HepG2 (cell line): ENCODE results near the gene DBN1. TPM values are rescaled to one million over a fixed set of nuclear protein-coding genes. Genes with fewer than 3 reads are reported as not detected.

Experiments used
- ATAC-seq: fragments of 200-7000 bp; cut with Tn5 transposase; 3 replicates; pipeline ENCODE4 v1.9.1; 2020; ENCODE audit warnings: mild to moderate bottlenecking, moderate library complexity
- BruUV-seq: library from RNA; stranded (reverse); fragments of 400-500 nt; replicated peaks from 2 replicates; lab custom pipeline; 2021; lab: Mats Ljungman, UMichigan
- CTCF ChIA-PET: fragments of 300-600 bp; formaldehyde crosslinking; extraction: SDS; loops from one replicate; lab custom pipeline; 2021; ENCODE audit warnings: low total read pairs, inconsistent platforms, low intra/inter-chr PET ratio; lab: Yijun Ruan, JAX
- POLR2A ChIA-PET: fragments of 350-600 bp; sonication (Branson Sonifier 250); formaldehyde crosslinking; loops from one replicate; lab custom pipeline; 2020; ENCODE audit warnings: antibody characterized with exemption, inconsistent platforms; lab: Yijun Ruan, JAX
- DNase-seq: peaks from one replicate; pipeline ENCODE4 v3.0.0-alpha.2; 2015; ENCODE audit warnings: low spot score
- FAIRE-seq: peaks from 3 replicates; lab custom pipeline; 2011; peaks lifted over from hg19 to GRCh38; lab: Jason Lieb, UNC
- H2AFZ ChIP-seq: one replicate; pipeline ENCODE4 v1.6.1; 2011; ENCODE audit warnings: low read length, inconsistent platforms
- H3K27ac ChIP-seq: fragments of 300-600 bp; 3 replicates; pipeline ENCODE4 v1.8.0; 2011; ENCODE audit warnings: mixed run types, mild to moderate bottlenecking, mixed read lengths, low read length, inconsistent platforms; ENCODE audit not compliant: insufficient read depth; ENCODE audit errors: extremely low read length
- H3K27me3 ChIP-seq, 2 experiments: fragments of 200-600 bp in 1 of 2; 2 replicates in 1 of 2; 3 replicates in 1 of 2; pipeline versions ENCODE4 v1.6.0 to v1.8.0; 2011; ENCODE audit warnings: low read length in 2 of 2, mild to moderate bottlenecking in 2 of 2, moderate library complexity in 2 of 2, inconsistent platforms in 1 of 2; ENCODE audit not compliant: insufficient read depth in 2 of 2, control insufficient read depth in 1 of 2
- H3K36me3 ChIP-seq, 2 experiments: fragments of 200-600 bp in 1 of 2; replicated peaks in 1 of 2; 2 replicates in 1 of 2; 3 replicates in 1 of 2; pipeline versions ENCODE4 v1.5.1 to v1.8.0; 2011; ENCODE audit warnings: low read length in 2 of 2, inconsistent platforms in 1 of 2; ENCODE audit not compliant: insufficient read depth in 2 of 2, control insufficient read depth in 1 of 2
- H3K4me1 ChIP-seq: 2 replicates; pipeline ENCODE4 v1.5.1; 2012; ENCODE audit warnings: low read length, inconsistent platforms; ENCODE audit not compliant: insufficient read depth
- H3K4me2 ChIP-seq: 2 replicates; pipeline ENCODE4 v1.6.0; 2011; ENCODE audit warnings: low read depth, low read length, inconsistent platforms
- H3K4me3 ChIP-seq, 3 experiments: fragments of 200-600 bp in 1 of 3; sonication (generic), shearing (Covaris generic) in 1 of 3; replicated peaks in 1 of 3; 2 replicates each; pipeline ENCODE4 v1.5.1; 2011 to 2016; ENCODE audit warnings: low read length in 3 of 3, inconsistent platforms in 2 of 3, low read depth in 2 of 3, mild to moderate bottlenecking in 2 of 3, control low read depth in 1 of 3, mixed read lengths in 1 of 3; ENCODE audit not compliant: insufficient read depth in 1 of 3
- H3K79me2 ChIP-seq: one replicate; pipeline ENCODE4 v1.6.1; 2011; ENCODE audit warnings: low read length, inconsistent platforms; ENCODE audit not compliant: insufficient read depth
- H3K9ac ChIP-seq: 2 replicates; pipeline ENCODE4 v1.6.0; 2011; ENCODE audit warnings: mild to moderate bottlenecking, low read depth, low read length, inconsistent platforms; ENCODE audit not compliant: insufficient read depth
- H3K9me3 ChIP-seq: 2 replicates; pipeline ENCODE4 v1.5.1; 2012; ENCODE audit warnings: mild to moderate bottlenecking, low read length
- H4K20me1 ChIP-seq: 2 replicates; pipeline ENCODE4 v1.6.0; 2011; ENCODE audit warnings: inconsistent platforms, mild to moderate bottlenecking, low read length, moderate library complexity; ENCODE audit not compliant: insufficient read depth
- AGO1 ChIP-seq: fragments of 200-400 bp; formaldehyde crosslinking; IDR thresholded peaks from 2 replicates; pipeline ENCODE4 v1.6.1; 2017; ENCODE audit warnings: mild to moderate bottlenecking, low read depth, low read length, moderate library complexity; ENCODE audit not compliant: poor library complexity, severe bottlenecking
- CCAR2 ChIP-seq: fragments of 200-400 bp; formaldehyde crosslinking; optimal IDR thresholded peaks from 2 replicates; pipeline ENCODE3; 2018; ENCODE audit warnings: low read depth, mild to moderate bottlenecking, low read length, moderate library complexity
- HIVEP1 ChIP-seq: sonication (generic); formaldehyde crosslinking; IDR thresholded peaks from 2 replicates; pipeline ENCODE4 v1.4.0; 2020; ENCODE audit warnings: mild to moderate bottlenecking, missing genetic modification reagents
- KAT2B ChIP-seq: fragments of 150-350 bp; IDR thresholded peaks from 2 replicates; pipeline ENCODE4 v1.6.1; 2014; ENCODE audit warnings: low read depth, low read length, borderline replicate concordance
- ZMYM2 ChIP-seq: sonication (generic); formaldehyde crosslinking; IDR thresholded peaks from 2 replicates; pipeline ENCODE4 v1.8.0; 2022; ENCODE audit warnings: mild to moderate bottlenecking, missing genetic modification reagents
- ZMYM4 ChIP-seq: sonication (generic); formaldehyde crosslinking; IDR thresholded peaks from 2 replicates; pipeline ENCODE4 v1.8.1; 2023; ENCODE audit warnings: mild to moderate bottlenecking, missing genetic modification reagents
- ZNF441 ChIP-seq: sonication (generic); formaldehyde crosslinking; IDR thresholded peaks from 2 replicates; pipeline ENCODE4 v1.7.0; 2021; ENCODE audit warnings: missing genetic modification reagents, borderline replicate concordance
- WGBS: methylation state at CpG from one replicate; pipeline ENCODE4 v1.1.6; 2017; ENCODE audit warnings: low lambda C conversion rate; 5-methylcytosine and 5-hydroxymethylcytosine counted together
- in situ Hi-C: cut with HindIII; loops from 2 replicates; pipeline ENCODE4 v1.10.0; 2017; ENCODE audit warnings: low pct_unique_long_range_greater_than_20kb; ENCODE audit not compliant: extremely low pct_ligation_motif_present
- intact Hi-C: fragments of 100-400 bp; cut with micrococcal nuclease; formaldehyde crosslinking; loops from one replicate; pipeline ENCODE4 v1.10.0; 2022; ENCODE audit not compliant: unreplicated experiment
- polyA plus RNA-seq, 8 experiments: library from polyadenylated mRNA; depleted of rRNA in 3 of 8; stranded (reverse) in 7 of 8; unstranded in 1 of 8; fragments of >200 nt; fragmentation: Illumina TruSeq in 4 of 8; extraction: Trizol in 4 of 8; gene quantifications; 2 replicates each; pipeline versions ENCODE4 v1.2.1 to v1.2.3, GENCODE V29; 2011 to 2016; ENCODE audit warnings: low read depth in 4 of 8, missing spikeins in 1 of 8, mixed read lengths in 1 of 8; ENCODE audit not compliant: insufficient read depth in 1 of 8
- total RNA-seq, 5 experiments: library from RNA; depleted of rRNA; stranded (reverse); fragments of >200 nt; fragmentation: Illumina TruSeq; extraction: Trizol; gene quantifications; 2 replicates each; pipeline ENCODE4 v1.2.3, GENCODE V29; 2016; ENCODE audit warnings: low read depth in 1 of 5
- TF ChIP-seq, protein P1 (sequence below): sonication (generic); formaldehyde crosslinking; IDR thresholded peaks from 2 replicates; pipeline ENCODE4 v1.5.1; 2020; ENCODE audit warnings: mild to moderate bottlenecking, missing genetic modification reagents, borderline replicate concordance
- TF ChIP-seq, protein P2 (sequence below): sonication (generic); formaldehyde crosslinking; IDR thresholded peaks from 2 replicates; pipeline ENCODE4 v1.5.0; 2020; ENCODE audit warnings: mild to moderate bottlenecking, missing genetic modification reagents, borderline replicate concordance
- TF ChIP-seq, protein P3 (sequence below): sonication (generic); formaldehyde crosslinking; IDR thresholded peaks from 2 replicates; pipeline ENCODE4 v1.4.0; 2020; ENCODE audit warnings: low read depth, mild to moderate bottlenecking, missing genetic modification reagents
- TF ChIP-seq, protein P4 (sequence below): sonication (generic); formaldehyde crosslinking; IDR thresholded peaks from 2 replicates; pipeline ENCODE4 v1.8.1; 2023; ENCODE audit warnings: missing genetic modification reagents, mild to moderate bottlenecking, borderline replicate concordance

The DBN1 gene
- total and polyA plus RNA-seq, 2 of the 13 experiments (the other 11 are each of a cell fraction or from before 2014, with no cell fraction given): 27.0 to 37.3 TPM

DNA sequence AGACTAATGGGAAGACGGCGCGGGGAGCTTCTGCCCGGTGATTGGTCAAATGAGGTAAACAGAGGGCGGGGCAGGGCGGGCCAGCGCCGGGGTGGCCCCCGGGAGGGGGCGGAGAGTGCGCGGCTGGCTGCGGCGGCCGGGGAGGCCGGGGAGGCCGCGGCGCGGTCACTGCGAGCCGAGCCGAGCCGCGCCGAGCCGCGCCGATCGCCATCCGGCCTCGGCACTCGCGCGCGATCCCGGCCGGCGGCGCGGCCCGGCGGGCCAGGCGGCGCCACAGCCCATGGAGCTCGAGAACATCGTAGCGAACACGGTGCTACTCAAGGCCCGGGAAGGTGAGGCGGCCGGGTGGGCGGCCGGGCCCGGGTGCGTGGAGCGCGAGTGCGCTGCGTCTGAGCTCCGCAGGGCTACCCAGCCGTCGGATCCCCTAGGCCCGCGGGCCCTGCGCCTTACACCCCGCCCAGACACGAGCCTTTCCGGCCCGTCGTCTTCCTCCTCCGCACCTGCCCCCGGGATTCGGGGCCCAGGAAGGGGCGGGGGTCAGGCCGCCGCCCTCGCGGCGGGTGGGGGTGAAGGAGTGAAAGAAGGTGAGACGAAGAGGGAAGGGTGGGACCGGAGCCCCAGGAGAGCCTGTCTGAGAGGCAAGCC lies 46.7 kb downstream of the DBN1 start, which contains the start of gene GRK6:
Gene GRK6 (plus strand): TSS at position 111 of the 645 bp plus-strand sequence. CDS start 170 bp downstream, at position 281.
- intact Hi-C loops: no loop called here
- in situ Hi-C loops: no loop called here
- POLR2A ChIA-PET: interaction anchor here (0.8 to 2.9 kb wide), 23 partner anchors 9 to 101 kb away, joined by 3 to 30 read pairs (median 6); partner anchors contain the start of genes F12 and LMAN2
- TF ChIP-seq ZMYM4 (CRISPR knock-in tag): no peak
- TF ChIP-seq, protein P1, sequence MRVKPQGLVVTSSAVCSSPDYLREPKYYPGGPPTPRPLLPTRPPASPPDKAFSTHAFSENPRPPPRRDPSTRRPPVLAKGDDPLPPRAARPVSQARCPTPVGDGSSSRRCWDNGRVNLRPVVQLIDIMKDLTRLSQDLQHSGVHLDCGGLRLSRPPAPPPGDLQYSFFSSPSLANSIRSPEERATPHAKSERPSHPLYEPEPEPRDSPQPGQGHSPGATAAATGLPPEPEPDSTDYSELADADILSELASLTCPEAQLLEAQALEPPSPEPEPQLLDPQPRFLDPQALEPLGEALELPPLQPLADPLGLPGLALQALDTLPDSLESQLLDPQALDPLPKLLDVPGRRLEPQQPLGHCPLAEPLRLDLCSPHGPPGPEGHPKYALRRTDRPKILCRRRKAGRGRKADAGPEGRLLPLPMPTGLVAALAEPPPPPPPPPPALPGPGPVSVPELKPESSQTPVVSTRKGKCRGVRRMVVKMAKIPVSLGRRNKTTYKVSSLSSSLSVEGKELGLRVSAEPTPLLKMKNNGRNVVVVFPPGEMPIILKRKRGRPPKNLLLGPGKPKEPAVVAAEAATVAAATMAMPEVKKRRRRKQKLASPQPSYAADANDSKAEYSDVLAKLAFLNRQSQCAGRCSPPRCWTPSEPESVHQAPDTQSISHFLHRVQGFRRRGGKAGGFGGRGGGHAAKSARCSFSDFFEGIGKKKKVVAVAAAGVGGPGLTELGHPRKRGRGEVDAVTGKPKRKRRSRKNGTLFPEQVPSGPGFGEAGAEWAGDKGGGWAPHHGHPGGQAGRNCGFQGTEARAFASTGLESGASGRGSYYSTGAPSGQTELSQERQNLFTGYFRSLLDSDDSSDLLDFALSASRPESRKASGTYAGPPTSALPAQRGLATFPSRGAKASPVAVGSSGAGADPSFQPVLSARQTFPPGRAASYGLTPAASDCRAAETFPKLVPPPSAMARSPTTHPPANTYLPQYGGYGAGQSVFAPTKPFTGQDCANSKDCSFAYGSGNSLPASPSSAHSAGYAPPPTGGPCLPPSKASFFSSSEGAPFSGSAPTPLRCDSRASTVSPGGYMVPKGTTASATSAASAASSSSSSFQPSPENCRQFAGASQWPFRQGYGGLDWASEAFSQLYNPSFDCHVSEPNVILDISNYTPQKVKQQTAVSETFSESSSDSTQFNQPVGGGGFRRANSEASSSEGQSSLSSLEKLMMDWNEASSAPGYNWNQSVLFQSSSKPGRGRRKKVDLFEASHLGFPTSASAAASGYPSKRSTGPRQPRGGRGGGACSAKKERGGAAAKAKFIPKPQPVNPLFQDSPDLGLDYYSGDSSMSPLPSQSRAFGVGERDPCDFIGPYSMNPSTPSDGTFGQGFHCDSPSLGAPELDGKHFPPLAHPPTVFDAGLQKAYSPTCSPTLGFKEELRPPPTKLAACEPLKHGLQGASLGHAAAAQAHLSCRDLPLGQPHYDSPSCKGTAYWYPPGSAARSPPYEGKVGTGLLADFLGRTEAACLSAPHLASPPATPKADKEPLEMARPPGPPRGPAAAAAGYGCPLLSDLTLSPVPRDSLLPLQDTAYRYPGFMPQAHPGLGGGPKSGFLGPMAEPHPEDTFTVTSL (CRISPR knock-in tag): no peak
- TF ChIP-seq, protein P2, sequence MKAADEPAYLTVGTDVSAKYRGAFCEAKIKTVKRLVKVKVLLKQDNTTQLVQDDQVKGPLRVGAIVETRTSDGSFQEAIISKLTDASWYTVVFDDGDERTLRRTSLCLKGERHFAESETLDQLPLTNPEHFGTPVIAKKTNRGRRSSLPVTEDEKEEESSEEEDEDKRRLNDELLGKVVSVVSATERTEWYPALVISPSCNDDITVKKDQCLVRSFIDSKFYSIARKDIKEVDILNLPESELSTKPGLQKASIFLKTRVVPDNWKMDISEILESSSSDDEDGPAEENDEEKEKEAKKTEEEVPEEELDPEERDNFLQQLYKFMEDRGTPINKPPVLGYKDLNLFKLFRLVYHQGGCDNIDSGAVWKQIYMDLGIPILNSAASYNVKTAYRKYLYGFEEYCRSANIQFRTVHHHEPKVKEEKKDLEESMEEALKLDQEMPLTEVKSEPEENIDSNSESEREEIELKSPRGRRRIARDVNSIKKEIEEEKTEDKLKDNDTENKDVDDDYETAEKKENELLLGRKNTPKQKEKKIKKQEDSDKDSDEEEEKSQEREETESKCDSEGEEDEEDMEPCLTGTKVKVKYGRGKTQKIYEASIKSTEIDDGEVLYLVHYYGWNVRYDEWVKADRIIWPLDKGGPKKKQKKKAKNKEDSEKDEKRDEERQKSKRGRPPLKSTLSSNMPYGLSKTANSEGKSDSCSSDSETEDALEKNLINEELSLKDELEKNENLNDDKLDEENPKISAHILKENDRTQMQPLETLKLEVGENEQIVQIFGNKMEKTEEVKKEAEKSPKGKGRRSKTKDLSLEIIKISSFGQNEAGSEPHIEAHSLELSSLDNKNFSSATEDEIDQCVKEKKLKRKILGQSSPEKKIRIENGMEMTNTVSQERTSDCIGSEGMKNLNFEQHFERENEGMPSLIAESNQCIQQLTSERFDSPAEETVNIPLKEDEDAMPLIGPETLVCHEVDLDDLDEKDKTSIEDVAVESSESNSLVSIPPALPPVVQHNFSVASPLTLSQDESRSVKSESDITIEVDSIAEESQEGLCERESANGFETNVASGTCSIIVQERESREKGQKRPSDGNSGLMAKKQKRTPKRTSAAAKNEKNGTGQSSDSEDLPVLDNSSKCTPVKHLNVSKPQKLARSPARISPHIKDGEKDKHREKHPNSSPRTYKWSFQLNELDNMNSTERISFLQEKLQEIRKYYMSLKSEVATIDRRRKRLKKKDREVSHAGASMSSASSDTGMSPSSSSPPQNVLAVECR (CRISPR knock-in tag): no peak
- peak; percentile 53; the same call in 1 of the 2 replicates for TF ChIP-seq HIVEP1 (CRISPR knock-in tag)
- peak; percentile 95 for TF ChIP-seq AGO1
- TF ChIP-seq, protein P3, sequence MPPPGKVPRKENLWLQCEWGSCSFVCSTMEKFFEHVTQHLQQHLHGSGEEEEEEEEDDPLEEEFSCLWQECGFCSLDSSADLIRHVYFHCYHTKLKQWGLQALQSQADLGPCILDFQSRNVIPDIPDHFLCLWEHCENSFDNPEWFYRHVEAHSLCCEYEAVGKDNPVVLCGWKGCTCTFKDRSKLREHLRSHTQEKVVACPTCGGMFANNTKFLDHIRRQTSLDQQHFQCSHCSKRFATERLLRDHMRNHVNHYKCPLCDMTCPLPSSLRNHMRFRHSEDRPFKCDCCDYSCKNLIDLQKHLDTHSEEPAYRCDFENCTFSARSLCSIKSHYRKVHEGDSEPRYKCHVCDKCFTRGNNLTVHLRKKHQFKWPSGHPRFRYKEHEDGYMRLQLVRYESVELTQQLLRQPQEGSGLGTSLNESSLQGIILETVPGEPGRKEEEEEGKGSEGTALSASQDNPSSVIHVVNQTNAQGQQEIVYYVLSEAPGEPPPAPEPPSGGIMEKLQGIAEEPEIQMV (CRISPR knock-in tag): no peak
- no peak for TF ChIP-seq ZMYM2 (CRISPR knock-in tag)
- TF ChIP-seq, protein P4, sequence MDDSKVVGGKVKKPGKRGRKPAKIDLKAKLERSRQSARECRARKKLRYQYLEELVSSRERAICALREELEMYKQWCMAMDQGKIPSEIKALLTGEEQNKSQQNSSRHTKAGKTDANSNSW (CRISPR knock-in tag): no peak
- no peak for TF ChIP-seq ZNF441
- no peak for TF ChIP-seq KAT2B
- no peak for TF ChIP-seq CCAR2

More for the DNA sequence above, 46.7 kb downstream of the DBN1 start, which contains the start of gene GRK6:
- Histone ChIP-seq H3K4me3 (peak within 1 kb of the TSS; percentile 69 to 87 (median 76)), H3K9ac (peak within 1 kb of the TSS; percentile 96), H3K4me2 (peak within 1 kb of the TSS; percentile 95), H3K27me3 (peaks cover 0 to 14% of the 10 kb centered on the region in 2 experiments; a peak in 2 of 5 replicates), H3K4me1 (peaks cover 43% of the 10 kb centered on the region), H2AFZ (peak within 1 kb of the TSS; percentile 50), H3K36me3 (peaks cover 0 to 4% of the 10 kb centered on the region in 2 experiments; a peak in 1 of 5 replicates), H3K79me2 (peaks cover 14% of the 10 kb centered on the region), H4K20me1 (no peaks in the 10 kb centered on the region), H3K9me3 (no peaks in the 10 kb centered on the region), H3K27ac (peak within 1 kb of the TSS; percentile 83)
- FAIRE-seq: no peak
- 2% methylated on average over 25 of the region's 82 CpGs for WGBS
- DNase-seq: no peak
- CTCF ChIA-PET: interaction anchor here (0.9 to 1.2 kb wide), 2 partner anchors 23 to 28 kb away, joined by 3 to 5 read pairs; no protein-coding TSS in a partner anchor
- peak; percentile 72 for ATAC-seq
- BruUV-seq: no TSS peak
